GM19023 (cell line): ENCODE results near the gene MCC.

Experiments used
- ATAC-seq: cut with Tn5 transposase; IDR thresholded peaks from one replicate; pipeline ENCODE4 v1.9.1; 2021; ENCODE audit warnings: mild to moderate bottlenecking, moderate library complexity; ENCODE audit not compliant: unreplicated experiment

Gene MCC

GRCh38 chr5:113042491-113043243, 445.6 kb downstream of the MCC start:
- ATAC-seq: no peak

DNA sequence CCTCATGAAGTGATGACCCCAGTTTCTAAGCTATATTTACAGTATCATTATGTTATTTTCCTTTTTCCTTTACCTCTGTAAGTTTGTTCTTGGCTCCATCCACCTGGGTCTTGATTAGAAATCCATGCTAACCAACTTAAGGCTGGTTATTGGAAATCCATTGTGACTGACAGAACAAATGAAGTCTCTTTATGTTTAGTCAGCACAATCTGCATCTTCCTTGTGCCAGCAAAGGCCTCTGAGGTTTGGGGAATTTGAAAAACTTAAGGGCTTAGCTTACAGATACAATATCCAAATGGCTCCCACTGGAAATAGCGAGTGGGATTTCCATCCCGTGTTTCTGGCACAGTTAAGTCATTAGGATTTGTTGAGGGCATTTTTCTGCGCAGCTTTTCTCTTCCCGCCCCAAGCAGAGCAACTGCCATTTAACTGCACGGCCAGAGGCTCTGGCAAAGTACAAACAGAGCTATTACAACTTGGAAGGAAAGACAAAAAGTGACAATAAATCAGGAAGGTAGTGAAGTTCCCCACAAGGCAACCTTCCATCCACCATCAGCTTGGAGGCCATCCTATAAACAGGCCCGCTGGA, 447.5 kb downstream of the MCC start:
- no peak for ATAC-seq

- ATAC-seq: no peak
Observed at GRCh38 chr5:113039934-113040285, 448.3 kb downstream of the MCC start.

DNA sequence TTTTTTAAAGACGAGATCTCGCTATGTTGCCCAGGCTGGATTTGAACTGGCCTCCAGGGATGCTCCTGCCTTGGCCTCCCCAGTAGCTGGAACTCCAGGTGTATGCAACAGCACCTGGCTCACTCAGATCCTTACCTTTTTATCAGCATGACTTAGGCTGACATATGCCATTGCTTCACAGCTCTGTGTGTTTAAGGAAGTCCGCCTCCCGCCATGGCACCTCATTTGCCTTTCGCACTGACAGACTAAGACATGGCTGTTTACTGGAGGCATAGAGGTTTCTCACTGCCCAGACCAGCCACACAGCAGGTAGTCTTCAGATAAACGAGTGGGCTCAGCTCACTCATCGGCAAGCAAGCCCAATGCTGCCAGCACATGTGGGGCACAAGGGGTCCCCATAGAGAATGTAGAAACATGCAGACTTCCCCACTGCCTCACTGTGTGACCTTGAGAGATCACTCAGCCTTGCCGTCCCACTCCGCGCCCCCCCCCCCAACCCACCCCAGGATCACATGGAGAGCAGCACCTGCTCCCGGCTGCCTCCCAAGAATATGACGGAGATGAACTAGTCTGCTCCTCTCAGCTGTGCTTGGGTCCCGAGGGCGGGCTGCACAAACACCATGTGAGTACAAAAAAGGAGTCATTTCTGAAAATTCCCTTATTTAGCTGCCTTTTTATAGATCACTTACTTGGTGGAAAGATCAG, 448.9 kb downstream of the MCC start:
- ATAC-seq: no peak

DNA sequence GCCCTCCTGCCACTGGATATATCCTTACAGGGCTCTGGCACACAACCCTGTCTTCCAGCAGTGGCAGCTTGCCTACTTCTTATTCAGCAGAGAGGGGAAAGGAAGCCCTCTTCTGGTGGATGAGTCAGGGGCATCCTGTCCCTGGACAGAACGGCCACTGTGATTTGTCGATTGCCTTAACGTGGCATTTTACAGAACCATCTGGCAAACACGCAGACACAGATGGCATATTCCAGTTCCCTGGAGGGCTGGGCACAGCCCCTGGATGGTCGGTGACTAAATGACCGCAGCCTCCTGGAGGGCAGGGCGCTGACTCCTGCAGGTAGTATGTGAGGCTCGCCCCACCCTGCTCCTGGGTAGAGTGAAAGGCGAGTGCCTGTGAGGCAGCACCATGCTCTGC, 449.5 kb downstream of the MCC start:
- ATAC-seq: no peak

GRCh38 chr5:113038136-113038535, 450.1 kb downstream of the MCC start:
- ATAC-seq: no peak

- no peak for ATAC-seq
Observed at GRCh38 chr5:113036826-113037225, 451.4 kb downstream of the MCC start.

GRCh38 chr5:113036321-113036720, 451.9 kb downstream of the MCC start:
- no peak for ATAC-seq

DNA sequence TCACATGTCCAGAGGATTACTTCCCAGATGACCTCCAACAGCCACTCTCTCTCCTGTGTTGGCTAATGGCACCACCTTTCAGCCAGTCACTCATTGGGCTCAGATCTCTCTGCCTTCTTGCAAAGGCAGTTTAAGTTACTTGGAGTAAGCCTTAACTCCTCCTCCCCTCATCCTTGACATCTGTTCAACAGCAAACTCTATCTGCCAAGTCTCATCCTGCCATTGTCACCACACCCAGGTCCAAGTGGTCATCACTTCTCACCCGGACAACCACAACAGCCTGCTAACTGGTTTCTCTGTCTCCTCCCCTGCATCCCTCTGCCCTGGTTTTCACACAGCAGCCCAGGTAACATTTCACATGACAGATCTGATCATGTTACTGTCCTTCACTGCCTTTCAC, 453.2 kb downstream of the MCC start:
- no peak for ATAC-seq

- ATAC-seq: no peak
Observed at GRCh38 chr5:113034182-113034773, 454.0 kb downstream of the MCC start.

DNA sequence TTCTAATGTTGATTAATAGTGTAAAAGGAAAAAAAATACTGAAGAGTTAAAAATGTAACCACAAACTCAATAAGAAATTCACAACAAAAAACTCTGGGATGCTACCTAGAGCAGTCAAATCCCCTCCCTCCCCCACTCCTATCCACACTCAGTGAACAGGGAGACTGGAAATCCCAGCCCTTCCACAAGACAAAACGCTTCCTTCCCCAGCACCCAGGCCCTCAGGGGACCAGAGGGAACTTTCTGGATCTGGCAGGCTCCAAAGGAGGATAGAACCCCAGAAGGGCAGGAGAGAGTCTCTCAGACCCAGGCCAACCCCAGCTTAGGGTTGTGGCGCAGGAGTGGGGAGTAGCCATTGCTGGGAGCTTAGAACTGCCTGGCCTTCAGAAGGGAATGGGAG, 456.7 kb downstream of the MCC start:
- ATAC-seq: no peak

DNA sequence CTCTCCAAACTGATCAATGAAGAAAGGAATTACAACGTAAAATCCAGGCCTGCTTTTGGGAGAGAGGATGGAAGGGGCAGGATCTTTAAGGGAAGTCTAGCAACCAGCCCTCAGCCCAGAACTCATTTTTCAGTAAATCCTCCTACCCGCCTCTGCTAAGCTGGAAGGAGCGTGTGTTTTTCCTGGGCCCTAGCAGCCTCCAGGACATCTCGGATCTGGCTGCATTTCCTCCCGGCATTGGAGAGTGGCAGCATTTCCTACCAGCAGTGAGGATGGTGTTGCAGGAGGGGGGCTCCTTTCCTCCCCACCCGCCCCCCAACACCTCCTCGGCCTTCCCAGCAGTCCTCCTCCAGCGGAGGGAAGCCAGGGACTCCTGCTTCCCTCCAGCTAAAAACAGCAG, 457.1 kb downstream of the MCC start:
- ATAC-seq: no peak

DNA sequence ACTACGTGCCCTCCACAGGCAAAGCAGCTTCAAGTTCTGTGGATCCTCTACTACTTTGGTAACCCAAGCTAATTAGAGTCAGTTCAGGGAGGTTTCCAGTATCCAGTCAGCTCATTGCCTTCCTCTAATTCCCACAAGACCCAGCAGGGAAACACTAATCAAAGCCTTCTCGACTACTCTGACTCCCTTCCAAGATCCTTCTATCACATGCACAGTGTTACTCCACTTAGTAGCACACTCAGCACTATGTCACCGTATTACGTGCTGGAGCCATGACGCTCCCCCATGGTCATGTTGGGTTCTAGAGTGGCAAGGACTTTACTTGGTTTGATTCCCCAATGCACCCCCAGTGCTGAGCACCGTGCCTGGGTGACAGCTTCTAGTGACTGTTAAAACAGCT, 458.6 kb downstream of the MCC start:
- no peak for ATAC-seq

GRCh38 chr5:113027431-113027830, 460.8 kb downstream of the MCC start:
- no peak for ATAC-seq

- ATAC-seq: no peak
Observed at GRCh38 chr5:113027015-113027414, 461.2 kb downstream of the MCC start.

DNA sequence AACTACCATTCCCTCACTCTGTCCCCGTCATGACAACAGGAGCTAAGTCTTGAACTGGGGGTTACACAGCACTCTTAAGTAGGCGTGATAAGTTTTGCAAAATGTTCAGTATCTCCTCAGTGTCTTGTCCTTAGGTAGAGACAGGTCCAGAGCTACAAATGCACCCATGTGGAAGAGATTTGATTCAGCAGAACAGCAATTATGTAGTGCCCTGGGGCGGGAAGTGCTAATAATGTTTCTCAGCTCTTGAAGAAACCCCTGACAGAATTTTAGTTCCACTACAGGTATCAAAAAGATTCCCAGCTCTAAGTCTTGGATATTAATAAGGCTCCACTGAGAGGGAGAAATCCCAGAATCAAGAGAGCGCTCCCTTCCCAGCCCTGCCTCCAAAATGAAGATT, 462.0 kb downstream of the MCC start:
- no peak for ATAC-seq

GRCh38 chr5:113025596-113025995, 462.7 kb downstream of the MCC start:
- no peak for ATAC-seq

GRCh38 chr5:113024076-113024697, 464.1 kb downstream of the MCC start:
- ATAC-seq: no peak

DNA sequence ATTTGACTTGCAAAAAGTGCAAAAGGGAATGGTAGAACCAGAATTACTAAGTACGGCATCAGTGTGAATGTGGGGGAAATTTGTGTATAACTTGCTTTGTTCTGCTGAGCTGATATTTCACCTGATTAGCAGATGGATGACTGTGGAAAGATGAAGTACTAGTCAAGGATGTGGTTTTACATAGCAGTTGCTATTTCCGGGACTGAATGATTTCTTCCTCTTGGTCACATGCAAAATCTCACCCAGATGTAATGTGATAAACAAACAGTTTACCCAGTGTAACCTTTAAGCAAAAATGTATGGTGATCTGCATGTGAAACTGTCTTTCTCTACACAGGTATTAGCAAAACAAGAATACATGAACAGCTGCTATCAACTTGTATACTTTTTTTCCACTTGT, 465.6 kb downstream of the MCC start:
- ATAC-seq: peak; percentile 70

- ATAC-seq: no peak
Observed at GRCh38 chr5:113020461-113021273, 467.6 kb downstream of the MCC start.
